Left renal pelvis (tissue), 4 donors: ENCODE measurements around the gene LCE3B. TPM values are rescaled to one million over a fixed set of nuclear protein-coding genes. Genes with fewer than 3 reads are reported as not detected.
"Not testable (repeated sequence)": the region's sequence is repeated elsewhere in the genome, so short reads cannot be mapped to it uniquely, and the experiment has no call there.

ENCODE experiments used
- DNase-seq, 4 donors: peaks; one replicate each; pipeline ENCODE4 v3.0.0-alpha.2; 2013; ENCODE audit warnings: low read depth in 4 of 4, low spot score in 3 of 4
- polyA plus RNA-seq, 4 donors: library from polyadenylated mRNA; unstranded; fragments of 120-200 nt; gene quantifications; one replicate each; pipeline ENCODE4 v1.2.1, GENCODE V29; 2013; ENCODE audit not compliant: insufficient read length in 4 of 4

LCE3B gene
- polyA plus RNA-seq: not detected

DNA sequence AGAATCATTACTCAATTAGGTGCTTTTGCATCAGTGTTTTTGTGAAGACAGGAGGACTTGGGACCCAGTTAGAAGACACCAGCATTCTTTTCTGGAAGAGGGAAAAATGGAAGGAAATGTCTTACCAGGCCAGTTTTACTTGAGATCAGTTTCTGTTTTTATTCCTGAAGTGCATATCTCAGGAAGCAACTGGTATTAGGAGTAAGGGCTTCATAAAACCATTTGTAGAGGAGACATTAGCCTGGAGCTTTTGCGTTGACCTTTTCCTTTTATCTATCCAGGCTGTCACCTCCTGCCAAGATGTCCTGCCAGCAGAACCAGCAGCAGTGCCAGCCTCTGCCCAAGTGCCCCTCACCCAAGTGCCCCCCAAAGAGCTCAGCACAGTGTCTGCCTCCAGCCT lies at the start of gene LCE3B:
TSS of gene LCE3B (plus strand) at position 301 of the 400 bp plus-strand sequence. CDS start at position 301, 0 bp downstream.
- DNase-seq: no peak

DNA sequence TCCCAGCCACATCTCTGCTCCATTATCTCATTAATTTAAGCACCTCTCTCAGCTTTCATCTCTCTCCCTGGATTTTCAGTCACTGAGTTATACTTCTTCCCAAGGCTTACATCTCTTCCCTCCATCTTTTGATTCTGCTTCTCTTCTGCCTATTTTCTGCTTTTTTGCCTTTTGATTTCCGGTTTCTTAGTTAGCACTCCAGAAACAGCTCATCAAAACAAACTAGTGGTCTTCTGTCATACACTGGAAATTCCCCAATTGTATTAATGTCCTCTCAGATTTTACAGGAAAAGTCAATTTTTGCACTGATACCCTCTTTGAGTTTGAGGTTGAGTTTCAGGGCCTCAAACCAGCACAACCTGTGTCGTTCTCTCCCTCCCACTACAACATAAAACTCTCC lies 48.5 kb upstream of the LCE3B start:
- no peak for DNase-seq

DNA sequence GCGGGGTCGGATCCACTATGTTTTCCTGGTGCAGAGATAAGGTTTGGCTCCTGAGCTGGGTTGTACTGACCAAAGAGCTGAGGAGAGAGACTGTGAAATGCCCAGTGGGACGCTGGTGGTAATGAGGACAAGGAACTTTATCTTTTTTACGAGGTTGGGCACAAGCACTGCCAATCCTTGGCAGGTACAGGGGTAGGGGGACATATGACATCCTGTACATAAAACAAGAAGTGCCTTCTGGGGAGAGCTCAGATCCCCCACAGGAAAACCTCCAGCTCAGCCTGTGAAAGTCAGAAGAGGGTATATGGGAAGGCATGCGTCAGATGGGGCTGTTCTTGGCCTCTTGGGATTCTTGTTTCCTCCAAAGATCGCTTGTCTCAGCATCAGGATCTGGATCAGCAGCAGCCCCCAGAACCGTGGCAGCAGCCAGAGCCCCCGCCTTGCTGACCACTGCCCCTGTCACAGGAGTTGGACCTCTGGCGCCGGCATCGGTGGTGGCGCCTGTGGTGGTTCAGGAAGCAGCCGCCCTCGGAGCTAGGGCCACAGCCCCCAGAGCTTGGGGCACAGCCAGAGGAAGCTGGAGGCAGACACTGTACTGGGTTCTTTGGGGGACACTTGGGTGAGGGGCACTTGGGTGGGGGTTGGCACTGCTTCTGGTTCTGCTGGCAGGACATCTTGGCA lies 47.9 kb upstream of the LCE3B start:
- no peak for DNase-seq

DNA sequence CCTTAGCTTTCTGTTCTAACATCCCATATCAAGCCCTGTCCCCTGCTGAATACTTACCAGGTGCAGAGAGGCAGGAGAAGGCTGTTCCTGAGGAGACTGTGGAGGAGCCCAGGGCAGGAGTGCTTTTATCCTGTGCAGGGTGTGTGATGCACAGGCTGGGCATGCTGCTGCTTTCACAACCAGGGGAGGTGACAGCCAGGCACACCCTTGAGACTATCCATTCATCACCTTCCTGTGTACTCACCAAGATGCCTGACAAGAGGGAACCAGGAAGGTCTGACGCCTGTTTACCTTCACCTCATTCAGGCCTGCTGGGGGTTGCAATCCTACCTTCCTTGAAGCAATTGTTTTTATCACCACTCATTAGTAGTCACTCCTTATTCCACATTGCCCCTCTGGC lies 46.9 kb upstream of the LCE3B start, which contains the start of gene LCE3E:
TSS of gene LCE3E (minus strand) at position 100 of the 400 bp plus-strand sequence. CDS start 572 bp downstream, outside the sequence.
- DNase-seq: no peak

GRCh38 chr1:152577168-152577567 lies 36.4 kb upstream of the LCE3B start:
- no peak for DNase-seq

GRCh38 chr1:152579526-152579925 lies 34.1 kb upstream of the LCE3B start:
- DNase-seq: not testable (repeated sequence)

- no peak for DNase-seq
Measured at GRCh38 chr1:152580433-152580832, 33.2 kb upstream of the LCE3B start, which contains the start of gene LCE3D. TSS of gene LCE3D (minus strand) at chr1:152580516. CDS start at chr1:152579936, 580 bp downstream.

- DNase-seq: no peak
Measured at GRCh38 chr1:152582647-152583046, 31.0 kb upstream of the LCE3B start.

GRCh38 chr1:152585586-152585985 lies 28.0 kb upstream of the LCE3B start:
- DNase-seq: no peak

DNA sequence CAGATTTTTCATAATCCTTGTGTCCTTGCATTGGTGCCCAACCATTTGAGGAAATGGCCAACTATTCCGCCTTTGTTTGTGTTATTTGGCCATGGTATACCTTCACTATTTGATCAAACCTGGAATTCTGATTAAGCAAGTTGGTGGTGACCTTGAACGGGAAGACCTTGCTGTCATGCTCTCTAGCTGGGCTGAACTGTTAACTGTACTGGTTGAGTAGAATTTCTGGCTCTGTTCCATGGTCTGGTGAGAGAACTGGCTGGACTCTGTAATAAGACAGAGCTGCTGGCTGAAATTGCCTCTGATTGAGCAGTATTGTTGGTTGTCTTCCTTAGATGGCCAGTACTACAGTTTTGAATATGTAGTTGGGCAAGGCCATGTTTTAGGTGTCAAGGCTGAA lies 16.6 kb upstream of the LCE3B start:
- DNase-seq: no peak

DNA sequence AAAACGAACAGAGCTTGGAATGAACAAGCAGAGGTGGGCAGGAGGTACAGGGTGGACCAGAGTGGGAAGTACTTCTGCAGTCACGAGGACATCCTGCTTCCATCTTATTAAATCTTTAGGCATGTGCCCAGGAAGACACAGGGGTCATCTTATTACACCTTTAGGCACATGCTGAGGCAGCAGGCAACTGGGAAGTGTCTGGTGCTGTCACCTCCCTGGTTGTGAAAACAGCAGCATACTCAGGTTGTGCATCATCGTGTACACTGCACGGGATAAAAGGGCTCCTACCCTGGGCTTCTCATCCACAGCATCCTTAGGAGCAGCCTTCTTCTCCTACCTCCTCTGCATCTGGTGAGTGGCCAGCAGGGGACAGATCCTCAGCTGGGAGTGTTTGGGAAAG lies 13.7 kb upstream of the LCE3B start, which contains the start of gene LCE3C:
TSS of gene LCE3C (plus strand) at position 301 of the 400 bp plus-strand sequence. CDS start 498 bp downstream, outside the sequence.
- DNase-seq: no peak

DNA sequence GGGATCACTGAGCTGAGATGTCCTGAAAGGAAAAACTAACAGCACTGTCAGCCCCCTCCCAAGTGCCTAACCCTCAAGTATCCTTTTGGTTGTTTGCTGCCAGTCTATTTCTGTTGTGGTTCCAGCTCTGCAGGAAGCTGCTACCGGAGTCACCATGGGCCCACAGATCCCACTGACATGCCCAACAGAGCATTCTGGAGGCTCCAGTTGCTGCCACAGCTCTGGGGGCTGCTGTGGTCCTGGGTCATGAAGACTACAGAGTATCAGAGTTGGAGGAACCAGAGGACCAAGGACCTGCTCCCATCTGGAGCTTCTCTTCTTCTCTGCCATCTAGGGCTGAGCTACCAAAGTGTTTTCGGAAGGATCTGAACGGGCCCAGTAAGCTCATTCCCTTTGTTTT lies 8.4 kb downstream of the LCE3B start:
- DNase-seq: no peak

DNA sequence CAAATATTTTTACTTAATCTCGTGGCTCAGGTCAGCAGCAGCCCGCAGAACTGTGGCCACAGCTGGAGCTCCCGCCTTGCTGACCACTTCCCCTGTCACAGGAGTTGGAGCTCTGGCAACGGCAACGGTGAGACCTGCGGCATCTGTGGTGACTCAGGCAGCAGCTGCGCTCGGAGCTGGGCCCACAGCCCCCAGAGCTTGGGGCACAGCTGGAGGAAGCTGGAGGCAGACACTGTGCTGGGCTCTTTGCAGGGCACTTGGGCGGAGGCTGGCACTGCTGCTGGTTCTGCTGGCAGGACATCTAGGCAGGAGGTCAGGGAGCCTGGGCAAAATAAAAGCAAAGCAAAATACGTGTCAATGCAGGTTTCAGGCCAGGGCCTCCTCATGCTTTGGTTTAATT lies 9.2 kb downstream of the LCE3B start, which contains the start of gene LCE3A:
TSS of gene LCE3A (minus strand) at position 301 of the 400 bp plus-strand sequence. CDS start at position 301, 0 bp downstream.
- DNase-seq: no peak

GRCh38 chr1:152623203-152623844 lies 9.7 kb downstream of the LCE3B start:
- no peak for DNase-seq

GRCh38 chr1:152626744-152627143 lies 13.1 kb downstream of the LCE3B start:
- DNase-seq: no peak

DNA sequence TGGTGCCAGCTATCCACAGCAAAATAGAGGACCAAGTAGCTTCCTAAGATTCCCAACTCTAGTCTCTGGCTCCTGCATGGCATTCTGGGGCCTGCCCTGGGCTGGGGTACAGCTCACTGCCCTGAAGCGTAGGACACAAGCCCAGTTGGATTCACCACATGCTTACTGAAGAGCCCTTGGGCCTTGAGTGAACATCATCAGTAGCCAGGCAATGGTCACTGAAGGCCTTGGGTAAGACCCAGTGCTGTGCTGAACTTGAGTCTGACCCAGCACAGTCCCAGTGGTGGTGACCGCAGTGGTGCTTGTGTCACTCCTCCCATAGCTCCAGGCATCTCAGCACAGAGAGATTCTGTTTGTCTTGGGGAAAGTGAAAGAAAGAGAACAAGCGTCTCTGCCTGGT lies 17.0 kb downstream of the LCE3B start:
- no peak for DNase-seq

GRCh38 chr1:152640351-152640750 lies 26.7 kb downstream of the LCE3B start:
- DNase-seq: no peak

DNA sequence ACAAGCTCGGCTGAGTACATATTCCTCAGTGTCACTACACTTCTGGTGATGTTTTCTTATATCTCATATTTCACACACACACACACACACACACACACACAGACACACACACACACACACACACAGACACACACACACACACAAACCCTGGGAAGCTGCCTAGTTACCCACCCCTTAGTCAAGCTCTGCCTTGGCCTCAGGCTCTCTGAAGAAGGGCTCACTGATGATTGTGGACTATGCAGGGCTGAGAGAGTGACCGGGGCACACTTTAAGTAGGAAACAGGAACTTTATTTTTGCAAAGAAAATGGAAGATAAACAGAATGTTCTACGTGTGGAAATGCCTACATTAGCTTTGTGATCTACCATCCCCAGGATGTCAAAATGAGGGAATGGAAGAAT lies 30.3 kb downstream of the LCE3B start:
- no peak for DNase-seq

- no peak for DNase-seq
Measured at GRCh38 chr1:152645146-152645545, 31.5 kb downstream of the LCE3B start.

- no peak for DNase-seq
Measured at GRCh38 chr1:152646656-152647055, 33.0 kb downstream of the LCE3B start.

DNA sequence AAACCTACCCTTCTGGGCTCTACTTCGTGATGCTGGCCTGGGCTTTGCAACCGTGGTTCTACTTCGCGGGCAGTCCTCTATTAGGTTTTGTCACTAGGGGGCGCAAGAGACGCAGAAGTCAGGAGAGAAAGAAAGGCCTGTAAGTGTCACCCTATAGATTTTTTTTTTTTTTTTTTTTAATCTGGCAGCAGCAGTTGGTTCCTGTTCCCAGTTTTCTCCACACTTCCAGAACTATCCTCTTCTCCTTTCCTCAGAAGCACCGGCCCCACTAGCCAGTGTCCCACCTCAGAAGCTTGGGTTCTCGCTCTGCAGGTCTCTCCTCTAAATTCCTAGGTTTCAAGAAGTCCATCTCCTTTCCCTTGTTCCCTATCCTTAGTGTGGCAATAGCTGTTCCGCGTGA lies 40.5 kb downstream of the LCE3B start:
- peak; percentile 8 to 55 (median 30) for DNase-seq

- DNase-seq: no peak
Measured at GRCh38 chr1:152656459-152656858, 42.8 kb downstream of the LCE3B start.
